ENCODE results near the gene TMEM272.

The TMEM272 gene

DNA sequence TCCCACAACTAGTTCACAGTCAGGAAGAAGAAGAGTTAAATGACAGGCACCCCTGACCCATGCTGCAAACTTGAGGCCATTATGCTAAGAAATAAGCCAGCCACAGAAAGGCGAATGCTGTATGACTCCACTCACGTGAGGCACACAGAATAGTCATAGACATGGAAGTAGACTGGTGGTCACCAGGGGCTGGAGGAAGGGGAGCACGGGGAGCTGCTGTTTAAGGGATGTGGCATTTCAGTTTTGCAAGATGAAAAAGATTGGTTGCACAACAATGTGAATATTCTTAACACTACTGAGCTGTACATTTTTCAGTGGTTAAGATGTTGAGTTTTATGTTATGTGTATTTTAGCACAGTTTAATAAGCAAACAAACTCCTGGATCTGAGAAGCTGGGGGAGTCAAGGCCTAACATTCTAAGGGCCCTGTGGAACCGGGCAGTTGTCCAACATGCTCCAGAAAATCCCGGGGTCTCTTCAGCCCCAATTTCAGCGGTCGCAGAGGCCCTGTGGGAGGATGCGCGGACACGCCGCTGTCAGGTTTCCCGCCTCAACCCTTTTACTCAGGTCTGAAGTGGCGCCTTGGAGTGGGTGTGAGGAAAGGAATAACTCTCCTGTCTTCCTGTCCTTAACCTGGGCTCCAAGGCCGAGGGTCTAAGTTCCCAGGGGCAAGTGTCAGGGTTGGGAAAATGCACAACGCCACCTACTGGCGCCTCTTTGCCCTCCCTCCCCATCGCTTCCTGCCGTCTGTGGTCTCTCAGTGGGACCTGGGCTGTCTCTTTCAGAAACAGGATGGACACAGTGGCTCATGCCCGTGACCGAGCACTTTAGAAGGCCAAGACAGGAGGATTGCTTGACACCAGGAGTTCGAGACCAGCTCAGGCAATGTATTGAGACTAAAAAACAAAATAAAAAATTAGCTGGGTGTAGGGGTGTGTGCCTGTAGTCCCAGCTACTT lies 4.4 kb upstream of the TMEM272 start:
- DNase-seq (ENCODE audit: low read depth), result no peak

DNA sequence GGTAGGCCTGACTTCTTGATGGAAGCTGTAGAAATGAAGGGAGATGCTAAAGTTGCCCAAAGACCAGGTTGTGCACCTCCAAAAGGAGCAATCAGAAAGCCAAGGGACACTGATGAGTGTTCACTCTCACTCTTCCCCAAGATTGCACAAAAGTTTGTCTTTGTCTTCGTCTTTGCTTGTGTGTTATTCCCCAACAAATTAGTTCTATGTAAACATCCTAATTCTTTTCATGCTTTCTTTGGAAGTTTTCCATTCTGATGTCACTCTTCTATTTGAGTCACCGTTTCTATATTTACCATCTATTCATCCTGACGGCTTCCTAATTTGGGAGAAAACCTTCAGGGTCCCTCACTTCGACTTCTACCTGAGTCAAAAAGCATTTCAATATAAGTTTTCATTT lies 3.7 kb upstream of the TMEM272 start:
- no peak for DNase-seq (ENCODE audit: low read depth)

DNA sequence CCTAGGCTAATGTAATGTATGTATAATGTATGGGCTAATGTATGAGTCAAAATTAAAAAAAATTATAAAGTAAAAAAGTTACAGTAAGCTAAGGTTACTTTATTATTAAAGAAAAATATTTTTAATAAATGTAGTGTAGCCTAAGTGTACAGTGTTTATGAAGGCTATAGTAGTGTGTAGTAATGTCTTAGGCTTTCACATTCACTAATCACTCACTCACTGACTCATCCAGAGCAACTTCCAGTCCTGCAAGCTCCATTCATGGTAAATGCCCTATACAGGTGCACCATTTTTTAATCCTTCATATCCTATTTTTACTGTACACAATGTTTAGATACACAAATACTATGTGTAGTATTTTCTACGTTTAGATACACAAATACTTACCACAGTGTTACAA lies 1.8 kb upstream of the TMEM272 start:
- no peak for DNase-seq (ENCODE audit: low read depth)

DNA sequence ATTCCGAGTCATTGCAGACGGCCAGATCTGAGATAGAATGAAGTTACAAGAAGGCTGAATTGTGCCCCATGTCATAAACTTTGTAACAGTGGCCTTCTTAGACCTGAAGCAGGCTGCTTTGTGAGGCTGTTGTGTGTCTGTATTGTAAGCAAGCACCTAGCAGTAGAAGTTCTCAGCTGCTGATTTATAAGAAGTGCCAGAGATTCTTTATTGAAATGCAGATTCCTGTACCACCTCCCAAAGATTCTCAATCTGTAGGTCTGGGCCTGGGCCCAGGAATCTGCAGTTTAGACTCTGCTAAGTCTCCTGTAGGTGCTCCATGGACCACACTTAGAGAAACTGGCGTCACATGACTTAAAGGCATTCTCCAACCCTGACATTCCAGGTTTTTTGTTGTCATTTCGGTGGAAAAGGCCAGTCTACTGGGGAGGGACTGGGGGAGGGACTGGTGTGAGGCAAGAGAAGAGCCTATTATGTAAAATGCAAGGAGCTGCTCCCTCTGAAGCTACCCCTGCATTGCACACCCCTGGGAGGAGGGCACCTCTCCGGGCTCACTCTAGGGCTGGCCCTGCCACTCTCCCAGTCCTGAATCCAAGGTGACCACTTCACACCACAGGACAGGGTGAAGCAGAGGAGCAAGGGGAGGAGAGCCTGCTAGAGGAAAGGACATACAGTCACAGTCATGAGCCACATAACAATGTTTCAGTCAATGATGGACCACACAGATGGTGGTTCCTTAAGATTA lies 769 bp upstream of the TMEM272 start:
- no peak for DNase-seq (ENCODE audit: low read depth)

DNA sequence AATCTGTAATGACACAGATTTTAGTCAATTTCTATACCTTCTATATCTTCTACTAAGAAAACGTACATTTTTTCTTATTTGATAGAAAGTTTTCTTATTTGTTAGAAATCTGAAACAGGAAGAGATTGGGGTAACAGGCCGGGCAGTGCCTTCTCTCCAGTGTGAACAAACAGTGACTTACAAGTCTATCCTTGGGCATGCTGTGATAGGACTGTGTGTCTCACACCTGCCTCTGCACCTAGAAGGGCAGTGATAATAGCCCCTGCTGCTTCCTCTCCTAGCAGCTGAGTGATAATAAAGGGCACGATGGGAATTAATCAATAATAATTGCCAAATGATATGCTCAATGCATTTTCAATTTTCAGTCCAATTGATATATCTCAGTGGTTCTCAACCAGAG lies 1.4 kb downstream of the TMEM272 start:
- no peak for DNase-seq (ENCODE audit: low read depth)

DNA sequence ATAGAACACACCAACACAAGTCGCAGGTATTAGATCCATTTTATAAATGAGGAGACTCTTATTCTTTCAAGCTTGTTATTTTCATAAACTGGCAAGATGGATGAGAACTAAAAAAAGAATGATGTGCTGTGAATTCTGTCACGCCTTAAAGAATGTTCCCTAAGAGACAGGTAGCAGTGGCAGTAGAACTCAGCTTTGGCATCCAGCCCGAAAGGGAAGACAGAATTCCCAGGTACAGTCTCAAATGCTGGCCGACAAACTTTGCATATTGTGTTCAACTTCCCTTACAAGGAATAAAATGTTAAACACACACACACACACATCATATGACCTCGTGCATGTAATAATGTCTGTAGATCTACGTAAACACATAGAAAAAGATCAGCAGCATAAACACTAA lies 3.2 kb downstream of the TMEM272 start:
- no peak for DNase-seq (ENCODE audit: low read depth)

DNA sequence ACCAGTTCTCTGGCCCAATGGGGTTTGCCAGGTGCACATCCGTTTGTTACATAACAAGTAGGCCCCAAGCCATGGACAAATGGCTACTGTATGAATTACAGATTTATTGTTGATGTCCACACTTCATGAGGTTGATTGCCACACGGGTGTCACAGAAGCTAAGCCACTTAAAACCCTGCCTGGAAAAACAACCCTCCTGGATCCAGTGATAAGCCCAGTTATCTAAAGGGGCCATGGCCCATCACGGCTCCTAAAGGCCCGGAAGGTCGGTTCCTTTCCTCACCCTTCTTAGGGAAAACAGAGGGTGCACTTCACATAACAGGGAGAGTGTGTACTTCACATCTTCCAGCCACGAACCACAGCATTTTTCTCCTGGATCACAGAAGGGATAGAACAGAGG lies 4.1 kb downstream of the TMEM272 start:
- no peak for DNase-seq (ENCODE audit: low read depth)

DNA sequence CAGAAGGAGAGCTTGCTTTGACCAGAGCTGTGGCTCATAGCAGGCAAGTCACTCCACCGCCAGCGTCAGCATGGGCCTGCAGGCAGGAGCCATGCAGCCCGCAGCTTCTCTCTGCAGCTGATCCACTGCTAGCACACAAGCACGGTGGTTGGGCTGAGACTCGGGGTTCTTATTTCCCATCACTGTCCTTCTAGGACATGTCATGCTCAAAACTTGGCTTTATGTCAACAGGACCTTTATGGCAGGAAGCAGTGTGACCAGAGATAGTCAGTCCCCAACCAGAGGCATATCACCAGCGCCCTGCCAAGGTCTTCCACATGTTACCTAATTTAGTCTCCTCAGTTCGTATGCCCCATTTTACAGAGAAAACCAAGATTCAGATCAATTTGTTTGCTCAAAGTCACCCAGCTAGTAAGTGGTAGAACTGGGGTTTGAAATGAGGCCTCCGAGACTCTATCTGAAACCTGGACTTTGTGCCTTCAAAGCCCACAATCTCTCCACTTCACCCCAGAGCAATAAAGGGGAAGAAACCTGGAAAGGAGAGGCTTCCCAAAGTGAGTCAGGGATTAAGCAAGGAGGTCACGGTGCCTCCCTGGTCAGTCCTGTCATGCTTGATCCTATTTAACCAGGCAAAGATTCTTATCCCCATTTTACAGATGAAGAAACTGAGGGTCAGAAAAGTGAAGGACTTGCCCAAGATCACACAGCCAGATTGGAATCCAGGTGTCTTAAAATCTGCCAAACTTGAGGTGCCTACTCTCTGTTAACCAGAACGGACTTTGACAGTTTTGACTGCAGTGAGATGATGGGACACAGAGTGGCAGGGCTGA lies 5.1 kb downstream of the TMEM272 start:
- no peak for DNase-seq (ENCODE audit: low read depth)

DNA sequence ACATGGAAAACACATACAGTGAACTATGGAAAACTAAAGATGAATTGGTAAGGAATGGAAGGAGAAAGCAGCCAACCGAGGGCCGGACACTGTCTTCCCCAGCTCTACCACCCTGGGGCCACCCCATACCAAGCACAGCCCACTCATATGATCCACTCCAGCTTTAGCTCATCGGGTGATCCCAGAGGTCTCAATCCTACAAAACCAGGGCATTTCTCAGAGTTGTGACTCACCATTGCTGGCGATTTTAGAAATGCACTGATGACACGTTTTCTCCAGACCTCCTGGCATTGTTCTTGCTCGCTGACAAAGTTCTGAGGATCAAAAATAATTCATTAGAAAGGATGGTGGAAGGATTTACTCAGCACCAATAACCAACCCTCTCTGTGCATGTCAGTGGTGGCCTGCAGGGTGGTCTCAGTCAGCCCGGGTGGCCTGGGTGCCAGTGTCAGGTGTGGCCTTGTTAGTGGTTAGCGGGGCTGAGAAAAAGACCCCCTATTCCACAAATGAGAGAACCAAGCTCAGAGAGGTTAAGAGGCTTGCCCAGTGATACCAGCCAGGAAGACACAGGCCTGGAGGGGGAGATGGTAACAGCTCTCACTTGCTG lies 6.6 kb downstream of the TMEM272 start:
- no peak for DNase-seq (ENCODE audit: low read depth)

DNA sequence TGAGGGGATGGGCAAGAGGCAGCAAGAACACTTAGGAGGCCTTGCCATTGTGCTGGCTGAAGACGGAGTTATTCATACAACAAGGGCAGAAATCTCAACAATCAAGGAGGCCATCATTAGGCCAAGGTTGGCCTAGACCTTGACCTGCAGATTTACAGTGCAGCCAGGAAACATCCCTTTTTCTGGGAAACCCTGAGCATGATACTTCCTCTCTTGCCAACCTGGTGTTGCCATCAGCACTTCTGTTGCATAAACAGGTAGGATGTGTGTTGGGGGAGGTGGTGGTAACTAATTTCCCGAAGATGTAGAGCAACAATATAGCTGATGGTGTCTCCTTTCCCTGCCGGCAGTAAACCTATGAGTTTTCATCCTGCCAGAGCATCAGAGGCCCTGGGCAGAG lies 8.0 kb downstream of the TMEM272 start:
- no peak for DNase-seq (ENCODE audit: low read depth)

DNA sequence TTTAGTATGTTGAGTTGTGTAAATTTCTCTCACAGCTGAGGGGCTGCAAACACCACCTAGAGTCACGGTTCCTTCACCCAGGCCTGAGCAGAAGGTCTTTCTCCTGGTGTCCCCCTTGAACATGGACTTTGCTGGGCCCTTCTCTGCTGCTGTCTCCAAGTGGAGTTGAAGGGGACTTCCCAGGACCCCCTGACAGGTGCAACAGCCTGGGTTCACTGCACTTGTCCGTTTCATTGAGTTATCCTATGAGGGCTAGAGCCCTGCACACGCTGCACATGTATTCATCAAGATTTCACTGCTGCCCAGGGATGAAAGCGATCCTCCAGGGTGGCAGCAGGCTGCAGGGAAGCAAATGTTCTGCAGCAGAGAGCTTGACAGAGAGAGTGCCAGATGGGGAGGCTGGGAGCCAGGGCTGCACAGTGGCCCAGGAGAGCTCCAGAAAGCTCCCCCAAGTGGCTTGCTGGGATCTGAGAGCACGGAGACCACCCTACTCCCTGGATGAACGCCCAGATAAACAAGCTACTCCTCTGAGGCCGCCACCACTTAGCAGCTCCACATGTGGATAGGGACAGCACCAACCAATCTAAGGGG lies 10.3 kb downstream of the TMEM272 start:
- no peak for DNase-seq (ENCODE audit: low read depth)

DNA sequence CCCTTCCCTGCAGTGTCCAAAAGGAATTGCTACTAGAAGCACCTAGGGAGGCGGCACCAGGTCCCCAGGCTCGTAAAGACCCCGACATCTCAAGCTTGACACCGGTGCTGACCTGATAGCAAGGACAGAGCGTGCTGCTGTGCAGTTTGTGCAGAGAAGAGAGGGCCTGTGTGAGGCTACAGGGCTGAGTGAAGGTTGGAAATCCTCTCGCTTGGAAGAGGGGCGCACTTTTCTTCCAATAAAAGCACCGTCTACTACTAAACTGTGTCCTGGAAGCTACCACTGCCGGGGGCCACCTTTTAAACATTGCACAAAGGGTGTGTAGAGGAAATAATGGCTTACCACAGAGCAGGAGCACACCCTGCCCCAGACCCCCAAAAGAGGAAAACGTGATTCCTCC lies 11.0 kb downstream of the TMEM272 start:
- no peak for DNase-seq (ENCODE audit: low read depth)

DNA sequence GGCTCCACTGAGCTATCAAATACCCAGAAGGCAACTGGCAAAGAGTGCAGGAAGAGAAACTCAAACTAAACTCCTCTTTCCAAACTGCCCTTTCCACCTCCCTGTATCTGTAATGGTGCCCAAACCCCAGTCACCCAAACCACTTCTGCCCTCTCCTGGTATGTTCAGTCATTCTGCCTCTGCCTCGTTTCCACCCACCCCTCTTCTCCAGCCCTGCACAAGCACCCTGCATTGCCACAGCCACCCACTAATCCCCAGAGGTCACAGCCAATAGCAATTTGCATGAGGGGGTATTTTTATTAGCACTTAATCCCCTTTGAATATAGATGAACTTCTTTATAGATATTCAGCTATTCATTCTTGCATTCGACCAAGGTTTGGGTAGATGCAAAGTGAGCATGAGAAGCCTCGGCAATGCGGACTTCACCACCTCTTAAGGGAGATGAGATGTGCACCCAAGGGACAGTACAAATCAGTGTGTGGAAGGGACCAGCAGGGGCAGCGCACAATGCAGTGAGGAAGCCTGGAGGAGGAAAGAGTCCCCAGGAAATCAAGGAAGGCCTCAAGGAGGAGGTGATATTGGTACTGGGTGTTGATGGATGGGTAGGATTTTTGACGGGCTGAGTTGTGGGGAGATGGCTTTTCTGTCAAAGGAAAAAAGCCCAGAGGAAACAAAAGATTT lies 12.4 kb downstream of the TMEM272 start:
- peak; percentile 35 for DNase-seq (ENCODE audit: low read depth)

DNA sequence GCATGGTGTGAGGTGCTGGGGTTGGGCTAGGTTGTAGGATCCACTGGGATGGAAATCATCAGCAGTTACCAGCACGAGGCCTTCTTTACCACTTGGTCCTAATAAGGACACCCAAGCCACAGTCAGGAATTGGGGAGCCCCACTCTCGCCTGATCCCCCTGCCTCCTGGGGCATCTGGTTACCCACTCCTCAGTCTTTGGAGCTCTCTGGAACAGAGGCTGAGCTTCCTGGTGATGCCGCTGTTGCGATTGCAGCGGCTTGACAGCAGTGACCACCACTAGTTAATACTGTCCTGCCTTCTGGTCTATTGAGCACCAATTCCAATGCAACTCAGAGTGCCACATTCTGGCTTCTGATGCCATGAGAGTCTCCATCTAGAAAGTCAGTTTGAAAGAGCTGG lies 13.5 kb downstream of the TMEM272 start:
- DNase-seq (ENCODE audit: low read depth), result no peak

DNA sequence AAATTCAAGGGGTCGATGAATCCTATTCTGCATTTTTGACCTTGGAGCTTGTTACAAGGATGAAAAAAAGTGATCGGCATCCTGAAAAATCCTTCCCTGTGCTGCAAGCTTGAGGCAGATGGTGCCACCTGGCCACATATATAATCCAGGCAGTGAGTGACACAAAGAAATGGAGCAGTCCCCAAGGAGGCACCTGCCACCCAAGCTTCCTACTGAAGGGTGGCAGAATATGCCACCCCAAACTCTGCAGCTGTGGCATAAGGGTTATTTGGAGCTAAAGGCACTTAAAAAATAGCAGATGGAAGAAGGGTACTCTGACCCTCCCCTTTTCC lies 15.4 kb downstream of the TMEM272 start:
- no peak for DNase-seq (ENCODE audit: low read depth)

DNA sequence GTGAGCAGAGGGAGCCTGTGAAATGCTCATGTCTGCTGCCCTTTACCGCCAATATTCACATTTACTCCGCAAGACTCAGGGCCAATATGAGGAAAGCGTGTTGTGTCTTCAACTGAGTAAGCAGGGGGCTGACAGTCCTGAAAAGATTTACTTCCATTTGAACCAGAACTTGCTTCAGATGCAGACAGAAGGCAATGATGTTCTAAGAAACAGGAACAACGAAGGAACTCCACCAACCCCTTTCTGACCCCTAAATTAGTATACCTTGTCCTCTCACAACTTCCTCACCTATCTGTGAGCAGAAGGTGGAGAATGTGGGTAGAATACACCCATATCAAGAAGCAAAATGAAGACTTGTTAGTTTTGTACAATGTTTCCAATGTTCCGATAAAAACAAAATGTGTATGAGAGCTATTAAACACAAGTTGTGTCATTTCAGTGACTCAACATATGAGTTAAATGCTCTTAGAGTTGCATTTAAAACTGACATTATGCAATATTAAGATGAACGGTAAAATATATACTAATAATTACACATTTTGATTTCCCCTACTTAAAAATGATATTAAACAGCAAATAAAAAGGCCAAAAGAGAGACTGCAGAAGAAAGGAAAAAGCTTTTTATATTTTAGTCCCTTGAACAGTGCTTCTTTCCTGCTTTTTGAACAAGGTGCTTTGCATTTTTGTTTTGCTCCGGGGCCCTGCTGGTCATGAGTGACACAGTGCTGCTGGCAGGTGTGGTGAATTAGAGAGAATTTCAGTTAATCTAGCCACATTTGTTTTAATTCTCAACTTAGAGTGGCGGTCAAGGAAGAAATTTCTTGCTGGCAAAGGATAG lies 16.0 kb downstream of the TMEM272 start:
- no peak for DNase-seq (ENCODE audit: low read depth)

DNA sequence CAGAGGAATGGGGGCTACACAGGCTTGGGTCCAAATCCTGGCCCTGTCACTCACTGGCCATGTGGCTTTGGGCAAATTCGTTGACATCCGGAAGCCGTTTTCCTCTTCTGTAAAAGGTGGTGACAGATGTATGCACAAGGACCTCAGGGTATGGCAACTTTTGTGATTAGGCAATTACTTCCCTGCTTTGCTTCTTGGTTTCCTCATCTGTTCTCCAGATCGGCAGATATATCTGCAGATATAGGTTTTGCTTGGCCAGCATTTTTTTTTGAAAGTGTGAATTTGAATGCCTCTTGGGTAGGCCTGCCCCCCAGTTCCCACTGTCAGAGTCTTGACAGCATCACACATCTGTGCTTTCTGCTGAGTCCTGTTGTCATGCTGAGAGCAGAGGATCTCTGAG lies 17.7 kb downstream of the TMEM272 start:
- DNase-seq (ENCODE audit: low read depth), result no peak

DNA sequence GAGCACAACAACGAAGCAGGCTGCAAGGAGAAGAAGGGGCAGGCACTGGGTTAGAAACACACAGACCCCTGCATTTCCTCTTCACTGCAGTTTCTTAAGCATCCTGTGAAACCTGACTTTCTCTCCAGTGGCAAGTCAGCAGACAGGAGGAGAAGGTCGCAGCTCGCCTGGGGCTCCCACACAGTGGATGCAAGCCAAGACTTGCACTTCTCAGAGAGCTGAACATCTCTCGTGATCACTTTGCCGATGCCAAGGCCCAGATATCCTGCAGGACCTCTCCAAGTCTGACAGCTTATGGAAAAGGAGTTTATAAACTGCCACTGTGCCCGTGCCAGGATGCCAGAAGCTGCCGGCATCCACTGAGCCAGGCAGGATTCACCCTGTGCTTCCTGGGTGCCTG lies 18.4 kb downstream of the TMEM272 start:
- no peak for DNase-seq (ENCODE audit: low read depth)

DNA sequence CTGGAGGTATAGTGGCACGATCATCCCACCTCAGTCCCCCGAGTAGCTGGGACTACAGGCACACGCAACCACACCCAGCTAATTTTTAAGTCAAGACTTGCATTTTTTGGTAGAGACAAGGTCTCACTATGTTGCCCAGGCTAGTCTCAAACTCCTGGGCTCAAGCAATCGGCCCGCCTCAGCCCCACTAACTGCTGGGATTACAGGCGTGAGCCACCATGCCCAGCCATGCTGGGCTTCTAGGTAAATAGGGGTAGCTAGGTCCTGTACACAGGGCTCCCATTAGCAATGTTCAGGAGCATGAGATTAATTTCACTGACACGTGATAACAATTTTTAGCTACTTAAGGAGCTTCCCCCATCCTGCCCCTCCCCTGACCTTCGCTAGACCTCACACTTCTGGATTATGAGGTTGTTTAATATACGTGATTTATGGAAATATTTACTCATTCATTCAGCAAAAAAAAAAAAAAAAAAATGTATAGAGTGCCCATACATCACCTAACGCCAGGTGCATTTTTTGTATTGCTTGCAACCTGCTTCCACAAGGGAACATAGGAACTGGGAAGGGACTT lies 19.2 kb downstream of the TMEM272 start:
- DNase-seq (ENCODE audit: low read depth), result no peak

DNA sequence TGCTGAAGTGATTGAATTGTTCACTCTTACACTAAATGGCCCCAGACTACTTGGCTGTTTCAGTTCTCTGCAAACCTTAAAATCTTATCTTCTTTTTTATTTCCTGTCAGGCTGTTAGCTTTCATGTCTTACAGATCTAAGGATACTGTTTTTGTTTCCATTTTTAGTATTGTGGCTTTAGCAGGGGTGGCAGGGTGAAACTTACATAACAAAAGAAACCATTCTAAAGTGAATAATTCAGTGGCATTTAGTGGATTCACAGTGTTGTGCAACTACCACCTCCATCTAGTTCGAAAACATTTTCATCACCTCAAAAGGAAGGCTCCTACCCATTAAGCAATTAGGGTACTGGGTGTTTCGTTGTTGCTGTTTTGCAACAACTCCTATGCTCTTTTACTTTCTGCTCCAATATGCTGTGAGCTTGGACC lies 19.8 kb downstream of the TMEM272 start:
- no peak for DNase-seq (ENCODE audit: low read depth)
